ENCODE measurements around the gene TACC3.

GRCh38 chr4:1756079-1756478, 34.8 kb downstream of the TACC3 start:
- TF ChIP-seq CTCF (IDR thresholded peaks at IDR 0.05) = no peak
- no peak for TF ChIP-seq POLR2AphosphoS5 (IDR thresholded peaks at IDR 0.05)
- no peak for TF ChIP-seq EP300 (IDR thresholded peaks at IDR 0.05)

All from esophagus muscularis mucosa (tissue), 4 donors.